G401.6 (cell line): Measurements from ENCODE around the gene C11orf71.

Source experiments
- FAIRE-seq: peaks from 2 replicates; lab custom pipeline; 2012; peaks lifted over from hg19 to GRCh38; lab: Jason Lieb, UNC

Gene C11orf71, protein sequence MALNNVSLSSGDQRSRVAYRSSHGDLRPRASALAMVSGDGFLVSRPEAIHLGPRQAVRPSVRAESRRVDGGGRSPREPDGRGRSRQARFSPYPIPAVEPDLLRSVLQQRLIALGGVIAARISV

GRCh38 chr11:114400216-114400914 lies at the start of gene C11orf71, which contains the start of gene RBM7:
Gene C11orf71, minus strand, starts transcription at chr11:114400511. Its CDS starts 180 bp downstream, at chr11:114400331.
Gene RBM7, plus strand, starts transcription at chr11:114400666. Its CDS starts 6 bp downstream, at chr11:114400672.
- peak; percentile 97 for FAIRE-seq

- no peak for FAIRE-seq
These were observed 49.5 kb upstream of the C11orf71 start for GRCh38 chr11:114449845-114450244.

DNA sequence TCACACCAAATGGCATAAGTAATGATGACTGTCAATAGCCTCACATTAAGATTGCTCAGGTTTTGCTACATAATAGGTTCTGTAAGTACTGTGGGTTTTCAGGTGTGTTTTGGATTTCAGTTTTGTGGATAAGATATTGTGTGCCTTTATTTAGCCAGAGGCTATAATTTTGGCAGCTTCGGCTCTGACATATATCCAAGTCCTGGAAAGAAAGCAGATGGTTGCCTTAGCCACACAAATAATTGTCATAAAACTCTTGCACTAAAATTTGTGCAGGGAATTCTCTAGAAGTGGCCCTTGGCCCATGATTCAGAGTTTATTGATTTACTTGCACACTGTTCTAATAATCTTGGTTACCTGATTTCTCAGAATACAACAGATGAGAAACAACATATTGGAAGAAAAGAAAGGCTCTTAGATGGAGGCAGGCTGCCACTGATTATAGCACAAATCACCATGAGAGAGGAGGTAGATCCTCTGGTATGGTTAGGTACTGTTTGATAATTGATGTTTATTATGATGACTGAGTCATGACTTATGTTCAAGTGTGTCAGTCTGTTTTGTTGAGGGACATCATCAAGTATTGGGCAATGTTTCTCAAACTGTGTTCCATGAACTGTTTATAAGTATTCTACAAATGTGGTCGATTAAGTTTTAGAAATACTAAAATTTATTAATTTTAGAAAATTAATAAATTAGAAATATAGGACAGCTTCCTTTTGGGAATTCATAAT lies 48.6 kb upstream of the C11orf71 start:
- no peak for FAIRE-seq

DNA sequence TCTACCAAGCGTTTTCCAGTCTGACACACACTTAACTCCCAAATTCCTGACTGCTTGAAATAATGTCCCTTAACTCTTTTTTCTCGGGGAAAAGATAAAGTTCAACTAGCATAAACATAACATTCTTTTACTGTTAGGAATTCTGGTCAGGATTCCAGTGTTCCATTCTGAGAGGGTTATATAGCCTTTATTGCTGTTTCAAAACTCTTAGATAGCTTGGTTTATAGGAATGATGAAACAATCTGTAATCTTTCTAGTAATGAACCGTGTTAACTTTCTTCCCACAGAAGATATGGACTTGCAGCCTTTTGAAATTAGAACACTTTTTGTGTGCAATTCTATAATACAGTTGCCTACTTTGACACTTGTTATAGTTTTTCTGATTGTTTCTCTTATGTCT lies 47.6 kb upstream of the C11orf71 start:
- FAIRE-seq: no peak

DNA sequence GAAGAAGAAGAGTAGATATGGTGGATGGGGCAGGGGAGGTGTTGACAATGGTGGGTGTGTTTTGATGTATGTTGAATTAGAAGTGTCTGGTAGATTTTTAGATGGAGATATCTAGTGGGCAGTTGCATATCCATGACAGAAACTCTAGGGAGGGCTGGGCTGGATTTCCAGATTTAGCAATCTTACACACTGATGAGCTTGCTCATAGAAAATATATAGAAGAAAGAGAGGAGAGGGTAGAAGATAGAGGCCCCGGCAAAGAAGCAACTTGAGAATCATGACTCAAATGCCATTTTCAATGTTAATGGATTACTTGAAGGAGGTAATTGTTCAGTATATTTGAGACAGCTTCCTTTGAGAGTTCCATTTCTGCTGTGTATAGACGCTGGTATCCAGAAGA lies 47.1 kb upstream of the C11orf71 start:
- no peak for FAIRE-seq

GRCh38 chr11:114442536-114442935 lies 42.2 kb upstream of the C11orf71 start:
- FAIRE-seq: no peak

GRCh38 chr11:114441921-114442320 lies 41.6 kb upstream of the C11orf71 start:
- no peak for FAIRE-seq

- FAIRE-seq: no peak
These were observed 40.9 kb upstream of the C11orf71 start for GRCh38 chr11:114440971-114441763.

DNA sequence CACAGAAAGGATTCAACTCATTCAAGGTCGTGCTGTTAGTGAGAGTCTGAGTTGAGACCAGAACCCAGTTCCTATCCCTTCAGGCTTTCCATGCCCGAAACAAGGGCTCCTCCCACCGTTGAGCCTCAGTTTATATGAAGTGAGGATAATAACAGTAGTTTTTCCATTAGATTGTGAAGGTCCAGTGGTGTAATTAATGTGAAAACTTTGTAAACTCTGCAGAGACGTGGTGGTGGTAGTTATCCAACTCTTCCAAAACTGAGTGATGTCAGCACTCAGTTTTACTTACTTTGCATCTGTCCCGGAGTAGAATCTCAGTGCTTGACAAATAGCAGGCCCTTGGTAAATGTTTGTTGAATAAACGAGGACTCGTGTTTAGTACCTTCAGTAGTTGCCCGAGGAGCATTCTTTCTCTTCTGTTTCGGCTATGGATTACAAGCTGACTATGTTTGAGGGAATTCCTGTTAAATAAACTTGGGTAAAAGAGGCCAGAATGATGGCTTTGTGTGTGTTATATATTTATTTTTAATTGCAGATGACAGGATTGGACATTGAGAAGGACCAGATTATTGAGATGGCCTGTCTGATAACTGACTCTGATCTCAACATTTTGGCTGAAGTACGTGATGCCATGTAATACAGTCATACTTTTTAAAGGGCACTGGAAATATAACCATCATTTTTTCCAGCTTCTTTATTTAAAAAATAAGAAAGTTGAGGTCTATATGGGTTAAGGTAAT lies 40.0 kb upstream of the C11orf71 start:
- no peak for FAIRE-seq

DNA sequence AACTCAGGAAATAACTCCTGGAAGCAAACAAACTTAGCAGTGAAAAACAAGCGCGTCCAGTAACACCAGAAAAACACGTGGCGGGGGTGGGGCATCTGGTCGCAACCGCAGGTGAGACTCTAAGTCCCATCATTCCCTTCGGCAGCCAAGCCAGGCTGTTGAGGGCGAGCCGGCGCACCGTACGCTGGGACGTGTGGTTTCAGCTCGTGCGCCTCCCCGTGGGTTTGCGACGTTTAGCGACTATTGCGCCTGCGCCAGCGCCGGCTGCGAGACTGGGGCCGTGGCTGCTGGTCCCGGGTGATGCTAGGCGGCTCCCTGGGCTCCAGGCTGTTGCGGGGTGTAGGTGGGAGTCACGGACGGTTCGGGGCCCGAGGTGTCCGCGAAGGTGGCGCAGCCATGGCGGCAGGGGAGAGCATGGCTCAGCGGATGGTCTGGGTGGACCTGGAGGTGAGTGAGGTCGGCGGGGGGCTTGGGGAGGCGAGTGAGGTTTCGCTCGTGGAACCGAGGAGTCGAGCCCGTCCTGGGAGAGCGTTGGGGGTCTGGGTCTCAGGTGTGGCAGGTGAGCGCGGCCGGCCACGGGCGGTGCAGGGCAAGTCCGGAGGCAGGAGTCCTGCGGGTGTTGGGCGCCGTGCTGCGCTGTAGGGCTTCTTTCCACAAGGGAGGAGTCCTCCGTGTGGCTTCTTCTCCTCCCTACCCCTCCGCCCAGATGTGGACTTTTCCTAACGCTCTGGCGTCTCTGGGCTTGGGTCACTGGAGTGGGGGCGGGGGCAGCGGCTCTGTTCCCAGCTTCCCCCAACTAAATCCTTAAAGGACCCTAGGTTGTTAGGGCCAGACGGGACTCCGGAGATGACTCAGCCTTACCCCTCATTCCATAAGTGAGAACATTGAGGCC lies 39.2 kb upstream of the C11orf71 start, which contains the start of gene REXO2:
Gene REXO2, plus strand, starts transcription at position 239 of the 892 bp plus-strand sequence. Its CDS starts 62 bp downstream, at position 301.
- peak; percentile 95 for FAIRE-seq

GRCh38 chr11:114438303-114438702 lies 38.0 kb upstream of the C11orf71 start:
- no peak for FAIRE-seq

DNA sequence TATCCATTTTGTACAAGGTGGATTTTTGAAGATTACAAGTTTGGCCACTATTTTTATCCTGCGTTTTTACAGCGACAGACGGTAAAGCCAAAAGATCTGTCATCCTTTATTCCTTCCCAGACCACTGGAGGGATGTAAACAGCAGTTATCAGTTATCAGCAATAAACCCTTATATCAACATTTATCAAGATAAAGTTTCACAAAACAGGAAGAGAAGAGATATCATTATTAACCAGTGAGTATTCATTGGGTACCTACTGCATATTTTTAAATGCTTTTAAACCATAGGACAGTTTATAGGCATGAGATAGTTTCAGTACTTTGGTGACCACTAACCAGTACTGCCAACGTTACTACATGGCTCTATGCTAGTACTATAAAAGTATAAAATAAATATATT lies 33.1 kb upstream of the C11orf71 start:
- no peak for FAIRE-seq

GRCh38 chr11:114432893-114433292 lies 32.6 kb upstream of the C11orf71 start:
- no peak for FAIRE-seq

DNA sequence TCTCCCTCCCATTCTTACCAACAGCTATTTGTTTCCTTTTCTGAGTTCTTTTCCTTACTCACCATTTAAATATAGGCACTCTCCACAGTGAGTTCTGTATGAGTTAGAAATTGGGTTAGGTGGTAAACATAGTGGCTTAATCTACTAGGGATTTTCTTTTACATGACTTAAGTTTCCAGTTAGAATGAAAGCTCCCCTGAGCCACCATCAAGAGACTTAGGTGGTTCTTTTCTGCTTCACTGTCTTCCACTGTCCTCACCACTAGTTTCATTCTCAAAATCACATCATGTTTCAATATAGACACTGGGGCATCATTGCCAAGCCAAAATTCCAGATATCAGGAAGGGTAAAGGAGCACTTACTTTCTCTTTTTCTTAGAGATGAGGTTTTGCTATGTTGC lies 30.0 kb upstream of the C11orf71 start:
- FAIRE-seq: no peak

GRCh38 chr11:114426280-114426679 lies 26.0 kb upstream of the C11orf71 start:
- FAIRE-seq: no peak

GRCh38 chr11:114416441-114416961 lies 16.2 kb upstream of the C11orf71 start:
- no peak for FAIRE-seq

- no peak for FAIRE-seq
These were observed 13.6 kb upstream of the C11orf71 start for GRCh38 chr11:114413958-114414357.

DNA sequence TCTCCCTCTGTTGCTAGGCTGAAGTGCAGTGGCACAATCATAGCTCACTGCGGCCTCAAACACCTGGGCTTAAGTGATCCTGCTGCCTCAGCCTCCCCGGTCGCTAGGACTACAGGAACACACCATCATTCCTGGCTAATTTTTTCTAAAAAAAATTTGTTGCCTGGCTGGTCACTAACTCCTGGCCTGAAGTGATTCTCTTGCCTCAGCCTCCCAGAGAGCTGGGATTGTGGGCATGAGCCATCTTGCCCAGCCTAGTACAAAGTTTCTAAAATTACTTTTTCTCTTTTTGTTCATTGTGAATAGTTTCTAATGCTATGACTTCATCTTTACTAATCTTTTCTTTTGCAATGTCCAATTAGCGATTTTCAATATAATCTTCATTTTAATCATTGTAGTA lies 12.6 kb upstream of the C11orf71 start:
- FAIRE-seq: no peak

GRCh38 chr11:114401311-114401710 lies 1.0 kb upstream of the C11orf71 start:
- peak; percentile 77 for FAIRE-seq

DNA sequence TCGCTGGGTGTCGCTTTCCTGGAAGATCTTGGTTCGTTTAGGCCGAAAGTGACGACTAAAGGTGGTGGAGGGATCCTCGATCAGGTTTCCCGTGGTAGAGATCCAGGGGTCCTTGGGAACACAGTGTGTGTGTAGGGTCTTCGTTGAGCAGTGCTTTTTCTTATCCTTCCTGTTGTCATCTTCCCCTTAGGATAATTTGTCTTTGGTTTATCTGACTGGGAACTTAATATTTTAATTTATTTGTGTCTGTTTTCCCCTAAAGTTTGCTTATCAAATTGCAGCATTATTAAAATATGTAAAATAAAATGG lies 558 bp upstream of the C11orf71 start:
- FAIRE-seq: no peak
